ENCODE measurements around the gene CCR9.
"Not testable (repeated sequence)": the region's sequence is repeated elsewhere in the genome, so short reads cannot be mapped to it uniquely, and the experiment has no call there.

CCR9 gene, protein sequence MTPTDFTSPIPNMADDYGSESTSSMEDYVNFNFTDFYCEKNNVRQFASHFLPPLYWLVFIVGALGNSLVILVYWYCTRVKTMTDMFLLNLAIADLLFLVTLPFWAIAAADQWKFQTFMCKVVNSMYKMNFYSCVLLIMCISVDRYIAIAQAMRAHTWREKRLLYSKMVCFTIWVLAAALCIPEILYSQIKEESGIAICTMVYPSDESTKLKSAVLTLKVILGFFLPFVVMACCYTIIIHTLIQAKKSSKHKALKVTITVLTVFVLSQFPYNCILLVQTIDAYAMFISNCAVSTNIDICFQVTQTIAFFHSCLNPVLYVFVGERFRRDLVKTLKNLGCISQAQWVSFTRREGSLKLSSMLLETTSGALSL

DNA sequence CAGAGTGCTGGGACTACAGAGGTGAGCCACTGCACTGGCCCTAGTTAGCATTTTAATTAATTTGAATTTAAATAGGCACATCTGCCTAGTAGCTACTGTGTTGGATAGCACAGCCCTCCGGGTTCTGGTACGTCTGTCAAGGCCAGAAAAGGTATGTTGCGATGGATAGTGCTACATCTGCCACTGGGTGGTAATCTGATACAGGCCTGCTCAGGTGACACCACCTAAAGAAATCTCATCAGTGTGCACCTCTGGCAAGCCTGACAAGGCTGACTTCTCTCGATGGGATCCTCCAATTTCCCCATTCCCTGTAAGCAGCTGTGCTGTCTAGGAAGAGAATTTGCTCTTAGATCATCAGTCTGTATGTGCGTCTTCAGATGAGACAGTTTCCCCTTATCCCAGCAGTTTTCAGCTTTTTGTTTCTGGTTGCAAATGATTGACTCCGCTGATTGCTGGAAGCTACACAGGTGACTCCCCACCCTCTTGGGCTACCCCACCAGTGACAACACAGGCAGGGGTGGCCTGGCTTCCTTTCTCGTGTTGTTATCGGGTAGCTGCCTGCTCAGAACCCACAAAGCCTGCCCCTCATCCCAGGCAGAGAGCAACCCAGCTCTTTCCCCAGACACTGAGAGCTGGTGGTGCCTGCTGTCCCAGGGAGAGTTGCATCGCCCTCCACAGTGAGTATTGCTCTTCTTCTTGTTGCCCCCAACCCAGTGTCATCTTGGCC lies at the start of gene CCR9:
Gene CCR9 (plus strand): TSS at position 565 of the 727 bp plus-strand sequence. CDS start 8,391 bp downstream, outside the sequence.
- DNase-seq: no peak

DNA sequence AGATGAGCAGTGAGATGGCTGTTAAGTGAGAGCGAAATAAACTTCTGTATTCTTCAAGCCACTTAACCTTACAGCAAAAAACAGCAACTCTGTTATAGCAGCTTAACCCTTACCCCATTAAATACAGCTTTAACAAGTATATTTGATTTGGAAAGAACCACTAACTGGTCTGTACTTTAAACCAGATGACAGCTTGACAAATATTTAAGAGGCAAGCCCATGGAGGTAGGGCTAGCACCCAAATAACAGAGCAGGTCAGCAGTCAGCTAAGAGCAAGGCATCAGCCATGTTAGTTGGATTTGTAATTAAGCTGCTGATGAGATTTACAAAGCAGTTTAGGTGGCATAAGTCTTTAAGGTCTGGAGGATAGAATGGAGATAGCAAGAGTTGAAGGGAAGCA lies 47.9 kb upstream of the CCR9 start:
- DNase-seq: no peak

DNA sequence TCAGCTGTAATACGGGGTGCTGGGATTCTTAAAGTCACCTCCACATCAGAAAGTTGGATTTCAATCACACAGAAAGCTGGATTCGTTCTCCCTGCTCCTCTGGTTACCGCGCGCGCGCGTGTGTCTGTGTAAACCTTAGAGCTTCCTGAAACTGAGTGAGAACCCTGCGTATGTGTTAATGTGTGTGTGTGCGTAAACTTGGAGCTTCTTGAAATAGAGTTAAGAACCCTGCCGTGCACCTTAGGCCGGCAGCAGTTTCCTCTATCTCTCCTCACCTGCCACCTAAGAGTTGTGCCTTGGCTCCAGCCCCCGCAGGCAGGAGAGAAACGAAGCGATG lies 45.0 kb upstream of the CCR9 start:
- DNase-seq: no peak

DNA sequence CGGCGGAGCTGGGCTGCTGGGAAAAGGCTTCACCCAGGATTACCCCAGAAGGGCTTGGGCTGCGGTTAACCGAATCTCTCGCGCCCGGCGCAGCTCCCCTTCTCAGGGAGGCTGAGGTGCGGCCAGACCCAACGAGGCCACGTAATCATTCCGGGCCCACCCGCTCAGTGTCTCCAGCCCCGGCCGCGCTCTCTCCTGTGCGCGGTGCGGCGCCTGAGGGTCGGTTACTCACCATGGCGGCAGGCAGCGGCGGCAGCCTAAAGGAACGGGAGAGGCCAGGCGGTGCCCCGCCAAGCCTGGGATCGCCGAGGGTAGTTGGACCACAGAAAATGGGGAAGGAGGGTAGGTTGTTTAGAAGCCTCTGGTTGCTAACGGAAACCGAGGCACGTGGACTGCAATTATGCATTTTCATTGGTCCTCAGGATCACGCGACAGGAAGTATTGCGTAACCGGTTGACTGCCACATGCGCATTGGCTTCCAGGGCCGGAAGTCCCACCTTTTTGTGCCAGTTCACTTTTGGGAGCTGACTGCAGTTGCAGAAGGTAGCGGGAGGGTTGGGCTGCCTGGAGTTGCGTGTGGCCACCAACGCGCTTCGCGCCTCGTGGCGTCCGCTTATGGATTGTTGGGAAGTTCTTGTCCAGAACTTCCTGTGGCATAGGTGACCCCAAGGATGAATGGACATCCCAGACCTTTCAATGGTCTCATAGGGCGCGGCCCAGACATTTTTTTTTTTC lies 44.4 kb upstream of the CCR9 start, which contains the start of gene LZTFL1:
Gene LZTFL1 (minus strand): TSS at position 363 of the 735 bp plus-strand sequence. CDS start 128 bp downstream, at position 235.
- DNase-seq: peak; percentile 88

DNA sequence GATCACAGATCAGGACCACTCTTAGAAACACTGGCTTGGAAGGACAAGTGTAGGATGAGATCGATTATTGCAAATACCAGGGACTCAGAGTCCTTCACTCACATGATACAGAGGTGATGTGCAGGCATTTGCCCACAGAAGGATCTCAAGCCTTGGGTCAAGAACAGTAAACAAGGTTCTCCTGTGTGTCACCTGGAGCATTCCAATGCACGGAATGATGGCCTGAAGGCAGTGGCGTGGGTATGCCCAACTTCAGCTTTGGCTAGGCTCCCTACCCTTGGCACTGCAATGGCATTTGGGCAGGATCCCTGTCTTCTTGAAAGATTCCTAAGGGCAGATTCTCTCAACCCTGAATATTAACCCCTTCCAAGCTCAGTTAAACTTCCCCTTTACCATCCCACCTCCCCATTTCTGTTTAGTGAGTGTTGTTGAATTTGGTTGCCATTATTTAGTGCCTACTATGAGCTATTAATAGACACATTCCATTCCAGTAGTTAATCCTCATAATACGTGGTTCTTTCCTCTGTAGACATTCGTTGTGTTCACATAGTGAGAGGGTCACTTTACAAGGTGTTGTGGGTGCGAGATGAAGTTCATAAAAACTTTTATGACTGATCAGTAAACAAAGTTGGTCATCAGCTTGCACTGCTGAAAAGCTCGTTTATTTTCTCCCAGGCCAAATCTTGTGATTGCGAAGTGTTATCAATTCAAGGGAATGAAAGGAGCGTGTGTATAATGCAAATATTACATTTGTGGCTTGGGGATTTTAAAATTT lies 43.3 kb upstream of the CCR9 start:
- no peak for DNase-seq

DNA sequence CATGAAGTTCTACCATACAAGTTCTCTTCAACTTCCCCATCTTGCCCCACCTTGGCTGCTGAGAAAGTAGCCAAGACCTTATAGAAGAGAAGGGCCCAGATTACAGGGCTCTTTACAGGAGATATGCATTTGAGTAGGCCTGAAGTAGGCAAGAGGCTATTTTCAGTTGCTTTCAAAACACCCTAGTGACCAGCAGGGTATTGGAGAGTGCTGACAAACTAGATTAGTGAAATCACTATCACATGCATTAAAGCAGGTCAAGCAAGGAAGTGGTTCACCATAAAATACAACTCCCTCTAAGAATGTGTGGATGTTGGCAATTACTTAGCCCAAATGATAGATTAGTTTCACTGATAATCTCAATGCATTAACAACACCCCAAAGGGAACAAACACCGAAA lies 41.7 kb upstream of the CCR9 start:
- DNase-seq: no peak

DNA sequence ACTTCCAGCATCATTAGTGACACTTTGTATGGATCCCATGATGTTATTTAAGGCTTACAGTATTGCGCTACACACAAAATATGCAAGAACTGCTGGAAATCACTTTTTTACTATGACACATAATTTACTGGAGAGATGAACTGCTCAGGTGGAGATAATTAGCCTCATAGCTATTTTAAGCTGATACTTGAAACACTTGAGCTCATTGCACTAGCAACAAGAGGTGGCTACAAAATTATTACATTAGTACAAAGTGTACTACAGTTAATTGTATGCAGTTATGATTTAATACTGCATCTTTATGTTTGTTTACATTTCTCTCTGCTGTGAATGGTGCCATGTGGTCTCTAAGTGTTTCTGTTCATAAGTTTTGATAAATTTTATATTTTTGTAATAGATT lies 38.0 kb upstream of the CCR9 start:
- DNase-seq: no peak

DNA sequence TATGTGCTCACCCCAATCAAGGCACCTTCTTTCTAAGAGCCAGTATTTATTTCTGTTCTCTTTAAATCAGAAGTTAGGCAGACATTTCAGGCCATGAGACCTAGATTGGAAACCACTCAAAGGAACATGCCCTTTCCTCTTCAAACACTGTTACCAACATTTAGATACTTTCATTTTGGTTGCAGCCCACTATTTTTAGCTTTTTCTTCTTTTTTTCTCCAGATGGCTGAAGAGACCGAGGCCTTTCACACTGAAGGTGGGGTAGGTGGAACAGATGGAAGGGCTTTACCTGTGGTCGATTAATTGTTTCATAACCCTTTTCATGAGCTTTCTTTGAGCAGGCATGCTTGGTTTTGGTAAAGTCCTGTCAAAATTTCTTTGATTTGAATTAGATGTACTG lies 33.5 kb upstream of the CCR9 start:
- DNase-seq: no peak

DNA sequence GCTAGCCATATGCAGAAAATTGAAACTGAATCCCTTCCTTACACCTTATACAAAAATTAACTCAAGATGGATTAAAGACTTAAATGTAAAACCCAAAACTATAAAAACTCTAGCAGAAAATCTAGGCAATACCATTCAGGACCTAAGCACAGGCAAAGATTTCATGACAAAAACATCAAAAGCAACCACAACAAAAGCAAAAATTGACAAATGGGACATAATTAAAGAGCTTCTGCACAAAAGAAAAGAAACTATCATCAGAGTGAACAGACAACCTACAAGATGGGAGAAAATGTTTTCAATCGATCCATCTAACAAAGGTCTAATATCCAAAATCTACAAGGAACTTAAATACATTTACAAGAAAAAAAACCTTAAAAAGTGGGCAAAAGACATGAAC lies 30.0 kb upstream of the CCR9 start:
- DNase-seq: not testable (repeated sequence)

DNA sequence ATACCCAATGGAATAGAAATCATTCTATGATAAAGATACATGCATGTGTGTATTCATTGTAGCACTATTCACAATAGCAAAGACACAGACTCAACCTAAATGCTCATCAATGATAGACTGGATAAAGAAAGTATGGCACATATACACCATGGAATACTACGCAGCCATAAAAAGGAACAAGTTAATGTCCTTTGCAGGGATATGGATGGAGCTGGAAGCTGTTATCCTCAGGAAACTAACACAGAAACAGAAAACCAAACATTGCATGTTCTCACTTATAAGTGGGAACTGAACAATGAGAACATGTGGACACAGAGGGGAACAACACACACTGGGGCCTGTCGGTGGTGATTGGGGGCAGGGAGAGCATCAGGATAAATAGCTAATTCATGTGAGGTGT lies 29.3 kb upstream of the CCR9 start:
- not testable (repeated sequence) for DNase-seq

DNA sequence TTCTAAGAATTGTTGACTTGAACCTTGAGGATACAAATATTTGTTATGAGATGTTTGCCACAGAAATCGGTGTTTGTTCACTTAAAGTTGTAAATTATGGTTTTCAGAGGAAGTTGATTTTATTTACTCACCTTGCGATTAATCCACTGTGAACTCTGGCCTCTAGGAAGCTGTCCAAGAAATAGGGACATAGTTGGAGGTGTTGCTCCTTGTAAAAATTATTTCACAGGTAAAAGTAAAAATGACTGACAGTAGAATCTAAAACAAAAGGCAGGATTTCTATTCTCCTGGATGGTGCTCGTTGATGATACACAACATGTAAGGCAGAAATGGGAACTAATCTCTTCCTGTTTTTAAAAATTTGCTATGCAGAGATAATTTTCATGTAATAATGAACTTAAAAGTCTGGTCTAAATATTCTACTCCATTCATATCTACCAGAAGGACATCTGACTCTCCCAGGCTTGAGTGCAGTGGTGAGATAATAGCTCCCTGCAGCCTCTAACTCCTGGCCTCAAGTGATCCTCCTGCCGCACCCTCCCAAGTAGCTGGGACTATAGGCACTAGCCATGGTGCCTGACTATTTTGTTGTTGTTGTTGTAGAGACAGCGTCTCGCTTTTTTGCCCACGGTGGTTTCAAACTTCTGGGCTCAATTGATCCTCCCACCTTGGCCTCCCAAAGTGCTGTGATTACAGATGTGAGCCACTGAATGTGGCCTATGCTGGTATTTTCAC lies 27.4 kb upstream of the CCR9 start:
- DNase-seq: no peak

DNA sequence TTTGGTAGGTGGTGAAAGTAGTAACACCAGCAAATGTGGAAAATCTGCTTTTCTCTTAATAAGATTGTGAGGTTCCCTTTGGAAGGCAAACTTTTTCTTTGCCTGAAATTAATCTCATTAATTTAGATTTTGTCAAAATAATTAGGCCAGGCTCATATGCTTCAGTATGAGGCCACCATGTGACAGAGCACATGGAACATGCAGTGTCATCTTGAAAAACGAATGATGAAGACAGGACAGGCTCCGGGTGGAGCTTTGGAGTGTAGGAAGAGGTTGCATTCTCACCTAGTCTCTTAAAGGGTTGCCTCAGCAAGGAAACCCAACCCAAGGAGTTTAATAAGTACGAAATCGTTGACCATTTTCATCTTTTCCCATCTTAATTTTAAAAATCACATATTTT lies 25.9 kb upstream of the CCR9 start:
- DNase-seq: no peak

DNA sequence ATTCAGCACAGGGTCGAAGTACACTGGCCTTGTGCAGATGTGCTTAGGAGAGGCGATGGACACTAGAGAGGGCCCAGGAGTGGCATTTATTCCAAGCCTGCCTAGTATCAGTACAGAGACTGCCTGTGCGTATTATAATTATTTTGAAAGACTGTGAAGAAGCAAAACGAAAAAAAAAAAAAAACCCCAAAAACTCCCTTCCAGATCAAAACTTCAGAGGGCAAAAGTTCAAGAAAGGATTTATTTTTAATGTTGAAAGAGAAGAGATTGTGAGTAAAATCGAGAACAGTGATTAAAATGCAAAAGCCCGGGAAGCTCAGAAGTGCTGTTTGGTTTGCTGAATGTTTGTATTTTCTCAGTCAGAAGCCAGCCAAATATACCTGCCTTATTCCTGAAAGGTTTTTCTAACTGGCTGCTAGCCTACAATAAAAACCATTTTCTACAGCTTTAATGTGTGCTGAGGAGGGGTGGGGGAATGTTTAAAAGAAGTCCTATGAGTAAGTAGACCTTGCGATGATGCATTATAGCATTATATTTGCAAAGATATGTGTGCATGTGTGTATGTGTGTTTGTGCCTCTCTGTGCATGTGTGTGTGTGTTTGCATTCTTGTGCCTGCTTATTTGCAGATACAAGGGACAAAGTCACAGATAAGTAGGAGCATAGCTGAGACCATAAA lies 25.2 kb upstream of the CCR9 start:
- no peak for DNase-seq

DNA sequence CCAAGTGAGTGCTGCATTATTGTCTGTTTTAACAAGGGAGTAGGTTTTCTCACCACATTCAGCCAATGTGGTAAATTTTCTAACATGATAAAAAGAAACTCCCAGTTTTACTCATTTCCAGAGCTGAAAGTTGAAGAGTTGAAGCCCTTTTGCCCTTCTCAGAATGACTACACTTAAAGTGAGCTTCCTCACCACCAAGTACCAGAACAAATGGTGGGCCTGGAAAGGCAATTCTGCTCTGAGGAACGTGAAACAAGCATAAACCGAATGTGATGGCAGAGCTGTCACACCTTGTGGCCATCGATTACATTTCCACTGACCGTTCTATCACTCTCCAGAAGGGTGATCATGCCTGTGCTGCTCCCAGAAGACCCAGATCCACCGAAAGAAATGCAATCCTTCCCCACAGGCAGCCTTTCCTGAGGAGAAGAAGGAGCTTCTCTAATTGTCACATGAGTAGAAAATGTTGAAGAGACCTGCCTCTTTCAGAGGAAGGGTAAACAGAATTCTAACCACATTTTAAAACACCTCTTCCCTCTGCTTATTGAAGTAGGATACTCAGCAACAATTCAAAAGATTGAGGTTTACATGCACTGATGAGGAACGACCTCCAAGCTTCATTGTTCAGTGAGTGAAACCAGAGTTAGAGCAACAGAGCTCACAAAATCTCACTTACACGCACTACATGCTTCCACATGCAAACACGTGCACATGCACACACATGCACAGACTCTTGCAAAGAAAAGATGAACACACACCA lies 21.4 kb upstream of the CCR9 start:
- no peak for DNase-seq

DNA sequence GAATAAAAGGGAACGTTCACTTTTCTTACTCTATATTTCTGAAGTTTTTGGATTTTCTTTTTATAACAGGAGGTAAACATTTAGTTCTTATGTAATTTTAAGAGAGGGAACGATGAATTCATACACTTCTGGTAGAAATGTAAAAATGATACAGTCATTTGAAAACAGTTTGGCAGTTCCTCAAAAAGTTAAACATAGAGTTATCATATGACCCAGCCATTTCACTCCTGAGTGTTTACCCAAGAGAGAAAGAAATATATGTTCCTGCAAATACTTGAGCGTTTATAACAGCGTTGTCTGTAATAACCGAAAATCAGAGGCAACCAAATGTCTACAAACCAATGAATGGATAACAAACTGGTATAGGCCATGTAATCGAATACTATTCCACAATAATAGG lies 20.8 kb upstream of the CCR9 start:
- no peak for DNase-seq

DNA sequence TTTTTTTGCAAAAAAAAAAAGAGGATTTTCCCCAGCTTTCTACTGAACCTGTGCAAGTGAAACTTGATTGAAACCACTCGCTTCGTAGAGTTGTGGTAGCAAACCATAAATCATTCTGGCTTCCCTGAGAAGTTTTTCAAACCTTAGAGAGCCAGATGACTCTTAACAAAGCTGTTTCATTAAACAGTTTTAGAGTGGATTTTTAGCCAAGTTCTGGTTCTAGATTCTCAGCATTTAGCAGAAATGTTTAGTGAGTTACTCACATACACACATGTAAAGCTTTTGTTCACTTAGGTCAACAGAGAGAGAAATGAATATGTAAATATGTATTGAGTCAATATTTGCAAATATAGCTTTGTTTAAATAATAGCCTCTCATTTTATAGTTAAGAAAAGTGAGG lies 18.1 kb upstream of the CCR9 start:
- DNase-seq: no peak

DNA sequence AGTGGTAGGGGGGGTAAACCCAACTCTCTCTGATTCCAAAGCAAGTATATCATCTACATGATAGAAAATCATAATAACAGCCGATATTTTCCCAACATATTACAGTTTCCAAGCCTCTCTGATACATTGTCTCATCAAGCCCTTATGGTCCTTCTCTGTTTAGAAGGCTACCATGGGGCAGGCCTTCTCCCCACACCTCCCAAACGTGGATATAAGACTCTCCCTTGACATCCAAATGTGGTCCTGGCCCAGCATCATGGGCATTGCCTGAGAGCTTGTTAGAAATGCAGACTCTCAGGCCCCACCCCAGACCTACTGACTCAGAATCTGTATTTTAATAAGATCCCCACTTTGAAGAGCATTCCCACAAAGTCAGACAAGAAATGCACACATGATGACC lies 17.7 kb upstream of the CCR9 start:
- DNase-seq: no peak

DNA sequence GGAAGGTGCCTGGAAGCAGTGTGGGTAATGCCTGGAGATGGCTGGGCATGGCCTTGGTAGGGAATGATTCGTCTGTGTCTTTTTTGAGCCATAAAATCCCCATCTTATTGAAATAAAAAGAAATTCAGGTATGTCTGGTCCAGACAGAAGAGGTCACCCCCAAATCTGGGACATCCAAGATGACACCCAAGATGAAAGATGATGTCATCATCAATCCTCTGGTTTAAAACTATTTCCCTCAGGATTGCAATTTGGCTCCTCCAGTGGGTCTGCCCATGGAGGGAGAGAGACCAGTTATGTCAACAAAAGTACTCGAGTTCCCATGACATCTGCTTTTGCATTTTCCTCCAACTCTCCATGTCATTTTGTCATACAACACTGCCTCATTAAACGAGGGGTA lies 16.7 kb upstream of the CCR9 start:
- DNase-seq: no peak

DNA sequence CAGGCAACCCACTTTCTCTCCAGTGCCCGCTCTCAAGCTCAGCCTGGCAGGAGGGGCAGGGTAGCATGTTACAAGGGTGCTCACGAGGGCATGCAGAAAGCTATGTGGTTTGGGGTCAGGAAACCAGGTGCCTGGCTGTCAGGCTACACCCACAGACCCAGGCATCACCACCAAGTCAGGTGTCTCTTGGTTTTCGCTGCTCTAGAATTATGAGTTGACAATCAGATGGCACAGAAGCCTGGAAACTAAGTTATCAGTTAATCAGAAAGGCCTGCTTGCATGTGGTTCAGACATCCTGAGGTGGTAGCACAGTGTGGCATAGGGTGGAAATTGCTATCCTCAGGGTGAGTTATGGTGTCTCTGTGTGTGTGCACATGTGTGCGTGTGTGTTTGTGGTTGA lies 16.2 kb upstream of the CCR9 start:
- DNase-seq: no peak

DNA sequence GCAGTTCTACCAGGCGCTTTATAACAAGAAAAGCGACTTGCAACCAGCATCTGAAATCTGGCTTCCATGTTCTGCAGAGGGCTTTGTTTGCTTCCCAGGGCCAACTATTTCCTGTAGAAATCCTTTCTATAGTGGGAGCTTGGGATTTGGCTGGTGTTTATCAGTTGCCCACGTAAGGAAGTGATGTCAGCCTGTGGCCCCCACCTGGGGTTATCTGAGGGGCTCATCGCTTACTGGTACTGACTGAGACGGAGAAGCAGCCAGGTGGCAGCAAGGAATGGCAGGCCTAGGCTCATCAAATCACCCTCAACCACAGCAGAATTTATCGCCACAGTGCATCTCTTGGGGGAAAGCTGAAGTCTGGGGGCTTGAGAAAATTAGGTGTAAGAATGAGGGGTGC lies 14.6 kb upstream of the CCR9 start:
- no peak for DNase-seq

DNA sequence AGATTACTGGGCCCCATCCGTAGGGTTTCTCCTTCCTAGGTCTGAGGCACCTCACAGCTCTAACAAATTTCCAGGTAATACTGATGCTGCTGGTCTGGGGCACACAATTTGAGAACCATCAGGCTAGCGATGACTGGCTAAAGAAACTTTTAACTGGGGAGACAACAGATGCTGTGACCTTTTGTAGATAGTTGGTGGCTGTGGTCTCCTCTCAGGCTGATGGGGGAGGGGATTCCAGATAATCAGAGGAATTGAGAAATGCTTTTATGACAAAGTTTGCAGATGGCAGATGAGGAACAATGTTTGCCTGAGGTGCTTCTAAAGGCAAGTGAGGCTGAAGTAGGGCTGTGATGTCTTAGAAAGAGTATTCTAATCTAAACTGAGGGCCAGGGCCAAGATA lies 13.8 kb upstream of the CCR9 start:
- DNase-seq: no peak

Measured in NCI-H510A (cell line).